ENCODE data around the gene RNF186.
"Not testable (repeated sequence)": the region's sequence is repeated elsewhere in the genome, so short reads cannot be mapped to it uniquely, and the experiment has no call there.

RNF186 gene

GRCh38 chr1:19814681-19815503 lies at the start of gene RNF186:
Gene RNF186, minus strand, starts transcription at chr1:19815283. Its CDS starts 182 bp downstream, at chr1:19815101.
- peak; percentile 57 for DNase-seq

- no peak for DNase-seq
These were observed 49.6 kb upstream of the RNF186 start for GRCh38 chr1:19864570-19865160.

GRCh38 chr1:19862944-19863343 lies 47.9 kb upstream of the RNF186 start:
- DNase-seq = no peak

GRCh38 chr1:19861842-19862530 lies 46.9 kb upstream of the RNF186 start:
- no peak for DNase-seq

- DNase-seq = no peak
These were observed 46.0 kb upstream of the RNF186 start for GRCh38 chr1:19861034-19861433.

GRCh38 chr1:19860418-19860817 lies 45.3 kb upstream of the RNF186 start:
- no peak for DNase-seq

GRCh38 chr1:19859876-19860275 lies 44.8 kb upstream of the RNF186 start:
- no peak for DNase-seq

- no peak for DNase-seq
These were observed 43.8 kb upstream of the RNF186 start for GRCh38 chr1:19858893-19859292.

- DNase-seq = no peak
These were observed 39.8 kb upstream of the RNF186 start for GRCh38 chr1:19854866-19855265.

- no peak for DNase-seq
These were observed 37.0 kb upstream of the RNF186 start for GRCh38 chr1:19852036-19852435.

GRCh38 chr1:19850214-19850613 lies 35.1 kb upstream of the RNF186 start:
- no peak for DNase-seq

GRCh38 chr1:19849307-19849706 lies 34.2 kb upstream of the RNF186 start:
- not testable (repeated sequence) for DNase-seq

- DNase-seq = not testable (repeated sequence)
These were observed 32.3 kb upstream of the RNF186 start for GRCh38 chr1:19847334-19847733.

GRCh38 chr1:19846338-19846737 lies 31.3 kb upstream of the RNF186 start:
- no peak for DNase-seq

GRCh38 chr1:19845555-19845954 lies 30.5 kb upstream of the RNF186 start:
- DNase-seq = no peak

GRCh38 chr1:19844731-19845495 lies 29.8 kb upstream of the RNF186 start:
- DNase-seq = no peak

- no peak for DNase-seq
These were observed 25.1 kb upstream of the RNF186 start for GRCh38 chr1:19840228-19840627.

GRCh38 chr1:19837866-19838265 lies 22.8 kb upstream of the RNF186 start:
- no peak for DNase-seq

GRCh38 chr1:19835578-19835977 lies 20.5 kb upstream of the RNF186 start:
- DNase-seq = no peak

GRCh38 chr1:19831441-19831840 lies 16.4 kb upstream of the RNF186 start:
- no peak for DNase-seq

- DNase-seq = no peak
These were observed 13.5 kb upstream of the RNF186 start for GRCh38 chr1:19828546-19828945.

GRCh38 chr1:19825298-19825697 lies 10.2 kb upstream of the RNF186 start:
- DNase-seq = no peak

- DNase-seq = no peak
These were observed 9.5 kb upstream of the RNF186 start for GRCh38 chr1:19824541-19824940.
